GM19035 (cell line): ENCODE measurements around the gene BRME1.

Experiments used
- ATAC-seq: cut with Tn5 transposase; IDR thresholded peaks from one replicate; pipeline ENCODE4 v1.9.1; 2021; ENCODE audit not compliant: unreplicated experiment

Gene BRME1

GRCh38 chr19:13847407-13848339 lies 58.2 kb downstream of the BRME1 start:
- no peak for ATAC-seq

- peak; percentile 52 for ATAC-seq
Measured at GRCh38 chr19:13846557-13847406, 59.1 kb downstream of the BRME1 start.

GRCh38 chr19:13844130-13844631 lies 61.7 kb downstream of the BRME1 start:
- no peak for ATAC-seq

- ATAC-seq: no peak
Measured at GRCh38 chr19:13843104-13843921, 62.6 kb downstream of the BRME1 start.

GRCh38 chr19:13842291-13843103 lies 63.4 kb downstream of the BRME1 start:
- ATAC-seq: no peak

- no peak for ATAC-seq
Measured at GRCh38 chr19:13841962-13842290, 64.0 kb downstream of the BRME1 start.

- no peak for ATAC-seq
Measured at GRCh38 chr19:13841086-13841961, 64.6 kb downstream of the BRME1 start.

- no peak for ATAC-seq
Measured at GRCh38 chr19:13840305-13841085, 65.4 kb downstream of the BRME1 start.

- no peak for ATAC-seq
Measured at GRCh38 chr19:13839938-13840304, 66.0 kb downstream of the BRME1 start.

GRCh38 chr19:13839130-13839937 lies 66.6 kb downstream of the BRME1 start:
- peak; percentile 43 for ATAC-seq

- no peak for ATAC-seq
Measured at GRCh38 chr19:13838435-13839129, 67.3 kb downstream of the BRME1 start.

- ATAC-seq: no peak
Measured at GRCh38 chr19:13835791-13836723, 69.9 kb downstream of the BRME1 start.

- ATAC-seq: no peak
Measured at GRCh38 chr19:13834244-13835069, 71.5 kb downstream of the BRME1 start.

GRCh38 chr19:13833330-13834243 lies 72.3 kb downstream of the BRME1 start:
- ATAC-seq: peak; percentile 77
